MCF 10A (cell line): Measurements from ENCODE around the gene TNP2. TPM values are rescaled to one million over a fixed set of nuclear protein-coding genes. Genes with fewer than 3 reads are reported as not detected.

Experiments
- BruUV-seq: library from RNA; stranded (reverse); fragments of 400-500 nt; replicated peaks from 2 replicates; lab custom pipeline; 2021; lab: Mats Ljungman, UMichigan
- CTCF ChIA-PET: fragments of 300-600 bp; sonication (Branson Sonifier 250); formaldehyde crosslinking; extraction: SDS; loops from one replicate; lab custom pipeline; 2021; ENCODE audit warnings: antibody characterized with exemption, inconsistent platforms; lab: Yijun Ruan, JAX
- POLR2A ChIA-PET: fragments of 300-600, 350-650 bp; sonication (Branson Sonifier 250); formaldehyde crosslinking; extraction: SDS; loops from one replicate; lab custom pipeline; 2020; ENCODE audit warnings: antibody characterized with exemption, inconsistent platforms; lab: Yijun Ruan, JAX
- DNase-seq: peaks from one replicate; pipeline ENCODE4 v3.0.0-alpha.2; 2018; ENCODE audit not compliant: unreplicated experiment
- H3K27ac Mint-ChIP-seq: one replicate; pipeline ENCODE4 v1.8.0; 2022; ENCODE audit warnings: mild to moderate bottlenecking, low read depth, mixed read lengths; ENCODE audit not compliant: unreplicated experiment
- H3K27me3 Mint-ChIP-seq: one replicate; pipeline ENCODE4 v1.8.0; 2022; ENCODE audit warnings: mixed read lengths; ENCODE audit not compliant: insufficient read depth, unreplicated experiment
- H3K36me3 Mint-ChIP-seq: one replicate; pipeline ENCODE4 v1.8.0; 2022; ENCODE audit warnings: mild to moderate bottlenecking, moderate library complexity, mixed read lengths; ENCODE audit not compliant: insufficient read depth, unreplicated experiment
- H3K4me1 Mint-ChIP-seq: one replicate; pipeline ENCODE4 v1.8.0; 2022; ENCODE audit warnings: mixed read lengths; ENCODE audit not compliant: insufficient read depth, unreplicated experiment
- H3K4me3 Mint-ChIP-seq: one replicate; pipeline ENCODE4 v1.8.0; 2022; ENCODE audit warnings: mild to moderate bottlenecking, moderate library complexity, mixed read lengths; ENCODE audit not compliant: unreplicated experiment
- H3K9me3 Mint-ChIP-seq: one replicate; pipeline ENCODE4 v1.8.0; 2022; ENCODE audit warnings: mixed read lengths; ENCODE audit not compliant: unreplicated experiment
- CTCF ChIP-seq: fragments of 200-600 bp; IDR thresholded peaks from one replicate; pipeline ENCODE4 v1.8.0; 2022; ENCODE audit warnings: antibody characterized with exemption, mild to moderate bottlenecking; ENCODE audit not compliant: unreplicated experiment
- intact Hi-C: fragments of 100-400 bp; cut with micrococcal nuclease; formaldehyde crosslinking; loops from 2 replicates; pipeline ENCODE4 v1.14.1; 2022
- total RNA-seq: library from RNA; stranded (reverse); gene quantifications from 2 replicates; pipeline ENCODE4 v1.2.3, GENCODE V29; 2022

TNP2 gene
- total RNA-seq, 1 experiment from 2014 or later: not detected

GRCh38 chr16:11249233-11250061, 19.7 kb downstream of the TNP2 start:
- BruUV-seq: no TSS peak
- Mint-ChIP-seq H3K27ac (no peak overlapping the region), H3K4me3 (no peak overlapping the region), H3K9me3 (no peaks in the 10 kb centered on the region), H3K4me1 (peaks cover 8% of the 10 kb centered on the region), H3K27me3 (no peaks in the 10 kb centered on the region), H3K36me3 (peaks cover 12% of the 10 kb centered on the region)
- TF ChIP-seq CTCF: no peak
- CTCF ChIA-PET: no interaction called here
- no peak for DNase-seq
- POLR2A ChIA-PET: no interaction called here
- intact Hi-C loops: loop anchor here (10.0 kb wide), 1 partner anchor 115 kb away; no protein-coding TSS in a partner anchor

- DNase-seq: no peak
- Mint-ChIP-seq H3K27me3 (no peaks in the 10 kb centered on the region), H3K36me3 (peaks cover 5% of the 10 kb centered on the region), H3K9me3 (no peaks in the 10 kb centered on the region), H3K4me3 (no peak overlapping the region), H3K27ac (no peak overlapping the region), H3K4me1 (no peaks in the 10 kb centered on the region)
- TF ChIP-seq CTCF: no peak
- BruUV-seq: no TSS peak
- ChIA-PET POLR2A (no interaction called here), CTCF (interaction anchor here (0.8 to 1.1 kb wide), 4 partner anchors 9 to 280 kb away, joined by 3 to 7 read pairs (median 3); no protein-coding TSS in a partner anchor)
- intact Hi-C loops: no loop called here
Observed at GRCh38 chr16:11248133-11248532, 21.0 kb downstream of the TNP2 start.

GRCh38 chr16:11245988-11246387, 23.1 kb downstream of the TNP2 start:
- BruUV-seq: no TSS peak
- Mint-ChIP-seq H3K4me3 (no peak overlapping the region), H3K27me3 (no peaks in the 10 kb centered on the region), H3K9me3 (no peaks in the 10 kb centered on the region), H3K27ac (no peak overlapping the region), H3K4me1 (no peaks in the 10 kb centered on the region), H3K36me3 (no peaks in the 10 kb centered on the region)
- POLR2A ChIA-PET: interaction anchor here (0.6 to 1.2 kb wide), 3 partner anchors 10 to 217 kb away, joined by 3 to 4 read pairs (median 3); no protein-coding TSS in a partner anchor
- CTCF ChIA-PET: interaction anchor here (0.6 to 1.0 kb wide), 4 partner anchors 9 to 998 kb away, joined by 3 to 9 read pairs (median 4); no protein-coding TSS in a partner anchor
- TF ChIP-seq CTCF: no peak
- intact Hi-C loops: no loop called here
- DNase-seq: no peak

- ChIA-PET CTCF (interaction anchor here (1.0 kb wide), 2 partner anchors 10 to 281 kb away, joined by 5 to 9 read pairs; no protein-coding TSS in a partner anchor), POLR2A (interaction anchor here (0.6 to 1.2 kb wide), 3 partner anchors 9 to 216 kb away, joined by 3 to 4 read pairs (median 3); no protein-coding TSS in a partner anchor)
- no peak for DNase-seq
- Mint-ChIP-seq H3K27me3 (no peaks in the 10 kb centered on the region), H3K4me1 (no peaks in the 10 kb centered on the region), H3K4me3 (no peak overlapping the region), H3K36me3 (no peaks in the 10 kb centered on the region), H3K9me3 (no peaks in the 10 kb centered on the region), H3K27ac (no peak overlapping the region)
- BruUV-seq: no TSS peak
- intact Hi-C loops: no loop called here
- no peak for TF ChIP-seq CTCF
Observed at GRCh38 chr16:11245222-11245737, 23.8 kb downstream of the TNP2 start.
